Adipose tissue (tissue), 3 donors: ENCODE data around the gene PRKCE. TPM values are rescaled to one million over a fixed set of nuclear protein-coding genes. Genes with fewer than 3 reads are reported as not detected.
"Not testable (repeated sequence)": the region's sequence is repeated elsewhere in the genome, so short reads cannot be mapped to it uniquely, and the experiment has no call there.

ENCODE experiments used
- H3K27ac ChIP-seq: one replicate; pipeline ENCODE4 v1.5.1; 2013; ENCODE audit warnings: low read depth, low read length
- WGBS, 3 donors: extraction: QIAGEN DNeasy Blood & Tissue Kit; methylation state at CpG; one replicate each; pipeline ENCODE4 v1.1.7; 2013; 5-methylcytosine and 5-hydroxymethylcytosine counted together
- polyA plus RNA-seq, 3 donors: library from polyadenylated mRNA; stranded (reverse); fragments of 200-250 nt; gene quantifications; one replicate each; pipeline ENCODE4 v1.2.3, GENCODE V29; 2013
- donor health status: healthy with polysubstance abuse.
- donor health status: Bipolar disorder and iron deficiency.
- donor health status: healthy.

Gene PRKCE
- polyA plus RNA-seq, 3 donors, result 2.8 to 4.6 (median 3.5) TPM

DNA sequence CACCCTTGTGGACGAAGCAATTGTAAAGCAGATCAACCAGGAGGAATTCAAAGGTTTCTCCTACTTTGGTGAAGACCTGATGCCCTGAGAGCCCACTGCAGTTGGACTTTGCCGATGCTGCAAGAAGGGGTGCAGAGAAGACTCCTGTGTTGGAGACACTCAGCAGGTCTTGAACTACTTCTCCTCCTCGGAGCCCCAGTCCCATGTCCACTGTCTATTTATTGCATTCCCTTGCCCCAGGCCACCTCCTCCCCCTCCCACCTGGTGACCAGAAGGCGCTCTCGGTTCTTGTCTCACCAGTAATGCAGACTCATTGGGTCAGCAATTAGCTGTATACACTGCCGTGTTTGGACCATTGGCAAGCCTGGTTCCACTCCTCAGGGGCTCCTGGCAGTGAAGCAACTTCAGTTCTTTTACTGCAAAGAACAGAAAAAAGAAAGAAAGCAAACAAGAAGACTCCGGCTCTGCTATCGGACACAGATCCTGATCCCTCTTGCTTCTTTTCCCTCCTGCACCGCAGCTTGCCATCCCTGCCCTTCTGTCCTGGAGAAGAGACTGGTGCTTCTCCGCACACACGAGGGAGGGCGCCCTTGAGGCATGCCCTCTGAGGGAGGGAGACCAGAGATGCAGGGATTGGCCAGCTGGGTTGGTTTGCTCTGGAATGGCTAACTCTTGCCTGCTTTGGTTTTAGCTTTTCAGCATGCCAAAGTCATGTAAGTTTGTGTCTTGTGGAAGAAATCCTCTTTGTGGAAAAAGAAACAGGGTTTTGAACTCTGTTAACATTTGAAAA lies 533.5 kb downstream of the PRKCE start:
- H3K27ac ChIP-seq, result no peak overlapping the region
- 90 to 93% (median 91%) methylated on average over 12 of the region's 12 CpGs for WGBS, 3 donors

GRCh38 chr2:46187112-46187618 lies 535.7 kb downstream of the PRKCE start:
- no peak overlapping the region for H3K27ac ChIP-seq
- WGBS, 3 donors, result 19 to 25% (median 22%) methylated on average over 6 of the region's 6 CpGs

- 68 to 85% (median 84%) methylated on average over 7 of the region's 7 CpGs for WGBS, 3 donors
- H3K27ac ChIP-seq, result no peak overlapping the region
Observed at GRCh38 chr2:46188041-46188716, 536.7 kb downstream of the PRKCE start.

DNA sequence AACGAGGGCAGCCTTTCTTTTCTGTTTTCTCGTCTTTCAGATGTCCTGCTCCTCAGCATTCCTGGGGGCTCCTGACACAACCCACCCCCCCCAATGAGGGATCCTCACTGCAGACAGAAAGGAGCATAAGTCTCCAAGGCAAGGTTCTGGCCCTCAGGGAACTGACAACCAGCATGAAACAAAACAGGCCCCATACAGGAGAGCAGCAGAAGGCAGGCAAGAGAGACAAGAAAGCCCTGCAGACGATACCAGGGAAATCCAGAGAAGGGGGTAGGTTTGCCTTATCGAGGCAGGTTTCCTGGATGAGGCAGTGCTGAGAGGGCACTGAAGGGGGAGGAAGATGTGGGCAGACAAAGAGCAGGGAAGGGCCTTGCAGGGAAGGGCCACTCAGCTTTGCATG lies 541.9 kb downstream of the PRKCE start:
- 74 to 84% (median 81%) methylated on average over 4 of the region's 4 CpGs for WGBS, 3 donors

DNA sequence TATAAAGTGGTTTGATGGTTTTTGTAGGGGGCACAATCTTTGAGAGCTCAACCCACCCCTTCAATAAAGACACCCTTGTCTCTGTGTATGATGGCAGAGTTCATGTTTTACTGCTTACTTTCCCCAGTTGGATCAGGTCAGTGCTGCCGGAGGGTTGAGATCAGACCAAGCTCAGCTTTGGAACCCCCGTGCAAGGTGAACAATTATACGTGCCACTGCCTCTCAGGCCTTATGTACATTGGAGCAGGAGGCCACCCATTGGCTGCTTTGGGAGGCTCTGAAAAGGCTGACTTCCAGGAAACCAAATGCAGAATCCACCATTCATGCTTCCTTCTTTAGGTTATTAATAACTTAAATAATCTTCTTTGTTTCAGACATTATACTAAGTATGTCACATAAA lies 542.4 kb downstream of the PRKCE start:
- WGBS, 3 donors, result 91 to 94% (median 91%) methylated on average over 3 of the region's 3 CpGs
- H3K27ac ChIP-seq, result no peak overlapping the region

More for the DNA sequence above, 541.9 kb downstream of the PRKCE start:
- H3K27ac ChIP-seq, result no peak overlapping the region

DNA sequence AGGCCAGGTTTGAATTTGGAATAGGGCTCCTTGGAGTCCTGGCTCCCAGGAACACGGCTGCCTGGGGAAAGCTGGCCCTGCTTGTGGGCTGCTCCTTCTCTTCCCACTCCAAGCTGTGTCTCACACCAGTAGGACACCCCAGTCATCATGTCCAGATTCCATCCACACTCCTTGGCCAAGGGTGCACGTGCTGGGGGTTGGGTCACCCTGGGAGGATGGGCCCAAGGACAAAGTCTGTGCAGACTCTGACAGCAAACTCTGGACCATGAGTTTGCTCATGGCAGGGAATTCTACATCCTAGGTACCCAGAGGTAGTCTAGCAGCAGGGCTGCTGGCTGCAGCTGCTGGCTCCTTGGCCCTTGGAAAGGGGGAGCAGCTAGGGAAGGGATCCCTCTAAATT lies 543.4 kb downstream of the PRKCE start:
- WGBS, 3 donors, result 78 to 87% (median 82%) methylated on average over 2 of the region's 2 CpGs
- H3K27ac ChIP-seq, result no peak overlapping the region

DNA sequence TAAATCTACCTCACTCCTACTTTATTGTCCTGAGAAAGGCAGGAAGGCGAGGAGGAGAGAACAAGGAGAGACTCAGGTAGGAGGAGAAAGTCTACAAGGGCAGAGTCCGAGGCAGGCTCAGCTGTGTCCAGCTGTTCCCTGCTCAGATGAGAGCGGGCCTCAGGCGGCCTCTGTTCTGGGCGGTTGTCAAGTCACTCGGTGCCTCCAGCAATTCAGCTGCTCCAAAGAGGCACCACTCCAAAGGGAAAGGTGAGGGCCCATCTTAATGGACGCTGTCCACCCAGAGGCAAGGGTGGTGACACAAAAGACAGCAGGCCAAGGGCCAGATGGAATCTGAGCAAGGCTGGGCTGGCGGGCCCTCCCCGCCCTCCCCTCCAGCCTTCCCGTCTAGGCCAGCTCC lies 544.3 kb downstream of the PRKCE start:
- H3K27ac ChIP-seq, result no peak overlapping the region
- 93 to 98% (median 95%) methylated on average over 10 of the region's 10 CpGs for WGBS, 3 donors

GRCh38 chr2:46196871-46197462 lies 545.5 kb downstream of the PRKCE start:
- WGBS, 3 donors, result 70 to 72% (median 71%) methylated on average over 5 of the region's 5 CpGs
- H3K27ac ChIP-seq, result no peak overlapping the region

- no peak overlapping the region for H3K27ac ChIP-seq
- WGBS, 3 donors, result 73 to 81% (median 80%) methylated on average over 4 of the region's 4 CpGs
Observed at GRCh38 chr2:46197672-46198071, 546.2 kb downstream of the PRKCE start.

GRCh38 chr2:46198164-46198883 lies 546.8 kb downstream of the PRKCE start:
- H3K27ac ChIP-seq, result no peak overlapping the region
- WGBS, 3 donors, result 87 to 98% (median 94%) methylated on average over 5 of the region's 5 CpGs

DNA sequence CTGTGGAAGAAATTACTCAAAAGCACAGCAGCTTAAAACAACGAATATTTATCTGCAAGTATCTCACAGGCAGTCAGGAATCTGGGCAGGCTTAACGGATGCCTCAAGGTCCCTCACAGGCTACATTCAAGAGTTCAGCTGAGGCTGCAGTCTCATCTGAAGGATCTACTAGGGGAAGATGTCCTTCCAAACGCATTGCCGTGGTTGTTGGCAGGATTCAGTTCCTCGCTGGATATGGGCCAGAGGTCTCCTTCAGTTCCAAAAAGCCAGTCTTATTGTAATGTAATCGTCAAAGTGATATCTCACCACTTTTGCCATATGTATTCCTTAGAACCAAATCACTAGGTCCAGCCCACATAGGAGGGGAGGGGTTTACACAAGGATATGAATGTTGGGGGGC lies 547.5 kb downstream of the PRKCE start:
- no peak overlapping the region for H3K27ac ChIP-seq
- 34 to 51% (median 41%) methylated on average over 6 of the region's 6 CpGs for WGBS, 3 donors

DNA sequence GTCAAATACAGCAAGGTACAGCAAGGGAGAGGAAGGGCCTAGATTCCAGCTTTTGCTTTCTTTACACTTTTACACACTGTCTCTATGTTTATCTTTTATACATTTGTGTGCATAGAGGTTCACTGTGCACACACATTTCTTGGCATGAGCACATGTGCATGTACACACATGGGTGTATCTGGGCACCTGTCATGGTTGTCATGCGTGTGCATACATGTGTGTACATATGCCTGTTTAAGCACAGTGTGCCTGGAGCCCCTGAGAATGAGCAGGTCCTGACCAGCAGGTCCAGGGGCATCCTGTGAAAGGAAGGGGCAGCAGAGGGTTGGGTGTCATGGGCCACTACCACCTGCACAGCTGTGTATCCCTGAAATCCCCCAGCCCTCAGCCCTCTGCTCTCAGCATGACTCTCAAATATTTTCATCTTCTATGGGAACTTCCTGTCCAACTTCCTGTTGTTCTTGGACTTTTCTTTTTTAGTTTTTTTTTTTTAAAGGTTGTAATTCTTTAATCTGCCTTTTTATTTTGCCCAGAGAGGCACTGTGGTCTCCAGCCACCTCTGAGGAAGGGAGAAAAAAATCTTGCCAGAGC lies 548.7 kb downstream of the PRKCE start:
- no peak overlapping the region for H3K27ac ChIP-seq
- 90 to 100% (median 96%) methylated on average over 1 of the region's 1 CpG for WGBS, 3 donors

DNA sequence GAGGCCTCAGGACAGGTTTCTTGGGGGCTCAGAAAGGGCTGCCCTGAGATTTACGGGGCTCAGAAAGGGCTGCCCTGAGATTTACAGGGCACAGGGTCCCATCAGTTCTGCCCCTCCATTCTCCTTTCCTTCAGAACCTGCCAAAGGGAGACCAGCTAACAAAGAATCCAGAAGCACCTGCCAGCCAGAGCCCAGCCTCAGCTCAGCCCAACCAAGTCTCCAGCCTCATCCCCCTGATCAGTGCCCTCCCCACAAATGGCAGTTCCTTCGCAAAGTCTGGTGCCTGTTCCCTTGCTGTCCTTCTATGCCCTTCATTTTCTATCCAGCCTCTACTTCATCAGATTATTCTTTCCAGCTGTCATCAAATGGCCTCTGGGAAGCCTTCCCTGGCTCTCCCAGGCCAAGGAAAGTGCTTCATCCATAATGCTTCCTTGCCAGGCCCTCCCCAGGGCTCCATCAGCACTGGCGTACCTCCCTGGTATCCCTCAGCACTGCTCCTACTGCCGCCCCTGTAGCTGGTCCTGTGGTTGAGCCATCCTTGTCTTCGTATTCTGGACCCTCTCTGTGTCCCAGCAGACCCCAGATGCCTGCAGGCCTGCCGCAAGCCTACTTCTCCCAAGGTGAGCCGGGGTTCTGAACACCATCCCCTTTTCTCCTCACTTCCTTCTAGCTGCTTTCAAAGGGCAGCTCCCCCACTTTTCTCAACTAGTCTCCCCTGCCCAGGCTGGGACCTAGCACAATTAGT lies 549.6 kb downstream of the PRKCE start:
- 91 to 98% (median 96%) methylated on average over 7 of the region's 7 CpGs for WGBS, 3 donors
- H3K27ac ChIP-seq, result no peak overlapping the region

GRCh38 chr2:46202453-46202852 lies 551.0 kb downstream of the PRKCE start:
- 75 to 93% (median 77%) methylated on average over 1 of the region's 1 CpG for WGBS, 3 donors
- H3K27ac ChIP-seq, result no peak overlapping the region

- WGBS, 3 donors, result 90 to 95% (median 93%) methylated on average over 5 of the region's 5 CpGs
- H3K27ac ChIP-seq, result no peak overlapping the region
Observed at GRCh38 chr2:46202987-46203386, 551.5 kb downstream of the PRKCE start.

DNA sequence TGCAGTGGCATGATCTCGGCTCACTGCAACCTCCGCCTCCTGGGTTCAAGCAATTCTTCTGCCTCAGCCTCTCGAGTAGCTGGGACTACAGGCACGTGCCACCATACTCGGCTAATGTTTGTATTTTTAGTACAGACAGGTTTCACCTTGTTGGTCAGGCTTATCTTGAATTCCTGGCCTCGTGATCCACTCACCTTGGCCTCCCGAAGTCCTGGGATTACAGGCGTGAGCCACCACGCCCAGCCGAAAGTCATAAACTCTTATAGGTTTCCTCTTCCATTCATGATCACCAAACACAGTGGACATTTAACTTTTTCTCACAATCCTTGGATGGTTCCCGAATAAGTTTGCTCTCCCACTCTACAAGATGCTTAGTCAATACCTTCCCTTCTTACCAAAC lies 552.2 kb downstream of the PRKCE start:
- not testable (repeated sequence) for H3K27ac ChIP-seq
- 91 to 94% (median 93%) methylated on average over 11 of the region's 11 CpGs for WGBS, 3 donors

- H3K27ac ChIP-seq, result no peak overlapping the region
- WGBS, 3 donors, result 81 to 92% (median 88%) methylated on average over 4 of the region's 4 CpGs
Observed at GRCh38 chr2:46207591-46207990, 556.1 kb downstream of the PRKCE start.

DNA sequence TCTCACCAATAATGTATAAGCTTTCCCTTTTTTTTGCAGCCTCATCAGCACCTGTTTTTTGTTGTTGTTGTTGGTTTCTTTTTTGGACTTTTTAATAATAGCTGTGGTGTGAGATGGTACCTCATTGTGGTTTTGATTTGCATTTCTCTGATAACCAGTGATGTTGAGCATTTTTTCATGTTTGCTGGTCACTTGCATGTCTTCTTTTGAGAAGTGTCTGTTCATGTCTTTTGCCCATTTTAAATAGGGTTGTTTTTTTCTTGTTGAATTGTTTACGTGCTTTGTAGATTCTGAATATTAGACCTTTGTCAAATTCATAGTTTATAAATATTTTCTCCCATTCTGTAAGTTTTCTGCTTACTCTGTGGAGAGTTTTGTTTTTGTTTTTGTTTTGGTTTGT lies 557.3 kb downstream of the PRKCE start:
- H3K27ac ChIP-seq, result no peak overlapping the region
- WGBS, 3 donors, result 87 to 97% (median 95%) methylated on average over 1 of the region's 1 CpG
